Large intestine (tissue), 3 donors: Measurements from ENCODE around the gene PHF19. TPM values are rescaled to one million over a fixed set of nuclear protein-coding genes. Genes with fewer than 3 reads are reported as not detected.

Source experiments
- DNase-seq, 2 donors: peaks; one replicate each; pipeline versions ENCODE4 v3.0.0 to v3.0.0-alpha.2; 2013
- H3K27ac ChIP-seq: one replicate; pipeline ENCODE4 v1.5.1; 2013; ENCODE audit warnings: low read length
- H3K27me3 ChIP-seq: 2 replicates; pipeline ENCODE4 v1.6.1; 2013; ENCODE audit warnings: low read length; ENCODE audit not compliant: control insufficient read depth, insufficient read depth
- H3K36me3 ChIP-seq: 2 replicates; pipeline ENCODE4 v1.6.1; 2013; ENCODE audit warnings: low read length; ENCODE audit not compliant: control insufficient read depth, insufficient read depth
- H3K4me1 ChIP-seq: one replicate; pipeline ENCODE4 v1.6.1; 2013; ENCODE audit warnings: low read length; ENCODE audit not compliant: control insufficient read depth, insufficient read depth
- H3K4me3 ChIP-seq: one replicate; pipeline ENCODE4 v1.5.1; 2013; ENCODE audit warnings: low read length
- H3K9me3 ChIP-seq: one replicate; pipeline ENCODE4 v1.6.1; 2013; ENCODE audit warnings: mild to moderate bottlenecking, low read depth, low read length, moderate library complexity; ENCODE audit not compliant: control insufficient read depth
- WGBS: methylation state at CpG from one replicate; pipeline ENCODE4 v1.1.5; 2013; ENCODE audit warnings: low lambda C conversion rate; ENCODE audit not compliant: insufficient coverage; 5-methylcytosine and 5-hydroxymethylcytosine counted together
- polyA plus RNA-seq: library from polyadenylated mRNA; unstranded; fragments of 120-200 nt; gene quantifications from one replicate; pipeline ENCODE4 v1.2.1, GENCODE V29; 2013

Gene PHF19
- polyA plus RNA-seq, 1 donor, result 40.2 TPM

- H3K9me3 ChIP-seq, result no peaks in the 10 kb centered on the region
- H3K27ac ChIP-seq, result no peak overlapping the region
- H3K4me1 ChIP-seq, result peaks cover 4% of the 10 kb centered on the region
- no peaks in the 10 kb centered on the region for H3K36me3 ChIP-seq
- DNase-seq, result peak; percentile 41 to 58
- no peak overlapping the region for H3K4me3 ChIP-seq
- no peaks in the 10 kb centered on the region for H3K27me3 ChIP-seq
- WGBS, result no CpG with 5 or more reads among the region's 6 CpGs
Observed at GRCh38 chr9:120919843-120920805, 43.1 kb upstream of the PHF19 start.

- peaks cover 4% of the 10 kb centered on the region for H3K4me1 ChIP-seq
- H3K27ac ChIP-seq, result no peak overlapping the region
- H3K27me3 ChIP-seq, result no peaks in the 10 kb centered on the region
- no peak overlapping the region for H3K4me3 ChIP-seq
- no peak for DNase-seq
- no peaks in the 10 kb centered on the region for H3K9me3 ChIP-seq
- no peaks in the 10 kb centered on the region for H3K36me3 ChIP-seq
- 100% methylated on average over 1 of the region's 20 CpGs for WGBS
Observed at GRCh38 chr9:120918931-120919842, 42.2 kb upstream of the PHF19 start.

- Histone ChIP-seq H3K27ac (no peak overlapping the region), H3K4me1 (peaks cover 4% of the 10 kb centered on the region)
Observed at GRCh38 chr9:120917929-120918762, 41.2 kb upstream of the PHF19 start.

GRCh38 chr9:120916991-120917880, 40.2 kb upstream of the PHF19 start:
- WGBS, result 80% methylated on average over 1 of the region's 8 CpGs
- H3K27me3 ChIP-seq, result no peaks in the 10 kb centered on the region
- H3K4me1 ChIP-seq, result peaks cover 4% of the 10 kb centered on the region
- H3K27ac ChIP-seq, result no peak overlapping the region
- no peak overlapping the region for H3K4me3 ChIP-seq
- no peak for DNase-seq
- H3K36me3 ChIP-seq, result no peaks in the 10 kb centered on the region
- no peaks in the 10 kb centered on the region for H3K9me3 ChIP-seq

More at GRCh38 chr9:120917929-120918762, 41.2 kb upstream of the PHF19 start:
- Histone ChIP-seq H3K4me3 (no peak overlapping the region), H3K36me3 (no peaks in the 10 kb centered on the region), H3K27me3 (no peaks in the 10 kb centered on the region), H3K9me3 (no peaks in the 10 kb centered on the region)
- DNase-seq, result no peak
- no CpG with 5 or more reads among the region's 4 CpGs for WGBS

- no peak overlapping the region for H3K27ac ChIP-seq
- DNase-seq, result no peak
- H3K4me1 ChIP-seq, result peaks cover 4% of the 10 kb centered on the region
- H3K9me3 ChIP-seq, result no peaks in the 10 kb centered on the region
- WGBS, result no CpG with 5 or more reads among the region's 3 CpGs
- no peaks in the 10 kb centered on the region for H3K27me3 ChIP-seq
- no peaks in the 10 kb centered on the region for H3K36me3 ChIP-seq
- no peak overlapping the region for H3K4me3 ChIP-seq
Observed at GRCh38 chr9:120916588-120916987, 39.6 kb upstream of the PHF19 start.

GRCh38 chr9:120915854-120916470, 39.0 kb upstream of the PHF19 start:
- no peak for DNase-seq
- Histone ChIP-seq H3K4me3 (no peak overlapping the region), H3K36me3 (peaks cover 2% of the 10 kb centered on the region), H3K4me1 (peaks cover 4% of the 10 kb centered on the region), H3K27me3 (no peaks in the 10 kb centered on the region), H3K9me3 (no peaks in the 10 kb centered on the region), H3K27ac (no peak overlapping the region)
- 100% methylated on average over 1 of the region's 5 CpGs for WGBS

- Histone ChIP-seq H3K36me3 (peaks cover 4% of the 10 kb centered on the region), H3K27me3 (no peaks in the 10 kb centered on the region), H3K27ac (no peak overlapping the region), H3K4me1 (no peaks in the 10 kb centered on the region), H3K4me3 (no peak overlapping the region), H3K9me3 (no peaks in the 10 kb centered on the region)
- DNase-seq, result no peak
- WGBS, result no CpG with 5 or more reads among the region's 6 CpGs
Observed at GRCh38 chr9:120914953-120915352, 38.0 kb upstream of the PHF19 start.

GRCh38 chr9:120914396-120914795, 37.4 kb upstream of the PHF19 start:
- no peaks in the 10 kb centered on the region for H3K27me3 ChIP-seq
- H3K9me3 ChIP-seq, result no peaks in the 10 kb centered on the region
- no peak overlapping the region for H3K4me3 ChIP-seq
- WGBS, result no CpG with 5 or more reads among the region's 3 CpGs
- DNase-seq, result no peak
- H3K4me1 ChIP-seq, result no peaks in the 10 kb centered on the region
- no peak overlapping the region for H3K27ac ChIP-seq
- H3K36me3 ChIP-seq, result peaks cover 4% of the 10 kb centered on the region
